ENCODE measurements around the gene KIAA1671. TPM values are rescaled to one million over a fixed set of nuclear protein-coding genes. Genes with fewer than 3 reads are reported as not detected.

Gene KIAA1671
- total and polyA plus RNA-seq, 2 of the 13 experiments (the other 11 are each of a cell fraction or from before 2014, with no cell fraction given) = 13.5 to 13.6 TPM

- no peak for TF ChIP-seq FOXO4 (CRISPR knock-in tag; conservative IDR thresholded peaks at IDR 0.05)
- TF ChIP-seq HDAC6 (IDR thresholded peaks at IDR 0.05; ENCODE audit: low read depth, low read length) = no peak
- no peak for TF ChIP-seq ZBTB46 (CRISPR knock-in tag; IDR thresholded peaks at IDR 0.05; ENCODE audit: borderline replicate concordance)
- TF ChIP-seq POGK (CRISPR knock-in tag; conservative IDR thresholded peaks at IDR 0.05) = no peak
- no peak for TF ChIP-seq SNAPC5 (CRISPR knock-in tag; IDR thresholded peaks at IDR 0.05; ENCODE audit: borderline replicate concordance)
- no peak for TF ChIP-seq ZNF383 (CRISPR knock-in tag; IDR thresholded peaks at IDR 0.05; ENCODE audit: borderline replicate concordance)
- no peak for TF ChIP-seq TOPORS (CRISPR knock-in tag; IDR thresholded peaks at IDR 0.05)
- TF ChIP-seq YY1 (IDR thresholded peaks at IDR 0.05; ENCODE audit: insufficient read depth, insufficient replicate concordance, low read depth, low read length) = no peak
- no peak for TF ChIP-seq PREB (CRISPR knock-in tag; IDR thresholded peaks at IDR 0.05)
These were observed 223.7 kb downstream of the KIAA1671 start (continued) for GRCh38 chr22:25176175-25176574.
